HG03175 (cell line): ENCODE data around the gene PPP2R5C.
"Not testable (repeated sequence)": the region's sequence is repeated elsewhere in the genome, so short reads cannot be mapped to it uniquely, and the experiment has no call there.

Experiments used
- ATAC-seq: cut with Tn5 transposase; IDR thresholded peaks from one replicate; pipeline ENCODE4 v1.9.1; 2021; ENCODE audit warnings: mild to moderate bottlenecking, moderate library complexity; ENCODE audit not compliant: unreplicated experiment

PPP2R5C gene

GRCh38 chr14:101961746-101962502 lies 200.4 kb downstream of the PPP2R5C start:
- ATAC-seq = no peak

DNA sequence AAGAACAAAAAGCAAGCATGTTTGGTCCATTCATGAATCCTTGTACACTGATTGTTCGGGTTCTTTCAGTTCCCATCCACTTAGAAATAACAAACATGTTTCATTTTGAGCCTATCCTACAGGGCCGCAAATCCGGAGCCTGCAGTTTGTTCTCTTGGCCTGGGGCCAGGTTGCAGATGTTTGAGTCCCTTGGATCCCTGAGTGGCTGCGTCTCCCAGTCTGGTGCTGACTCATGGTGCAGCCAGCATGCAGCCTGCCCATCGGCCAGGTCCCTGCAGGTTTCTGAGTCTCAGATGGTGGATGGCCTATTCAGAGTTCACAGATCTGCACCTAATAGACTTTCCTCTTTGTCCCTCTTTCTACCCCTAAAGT lies 201.0 kb downstream of the PPP2R5C start:
- ATAC-seq = no peak

DNA sequence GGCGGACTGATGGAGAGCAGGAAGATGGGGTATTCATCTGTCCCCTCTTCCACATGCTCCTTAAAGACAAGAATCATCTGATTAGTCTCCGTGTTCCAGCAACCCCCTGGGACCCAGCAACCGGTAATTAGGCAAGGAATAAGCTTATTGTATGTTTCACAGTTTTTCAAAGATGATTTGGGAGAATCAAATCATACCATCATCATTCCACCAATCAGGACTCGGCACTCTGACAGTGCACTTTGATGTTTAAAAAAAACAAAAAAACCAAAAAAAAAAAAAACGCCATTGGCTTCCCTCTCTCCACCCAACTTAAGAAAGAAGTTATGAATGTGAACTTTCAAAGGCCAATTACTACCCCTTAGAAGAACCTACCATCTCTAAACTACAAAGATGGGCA lies 201.5 kb downstream of the PPP2R5C start:
- no peak for ATAC-seq

- peak; percentile 1 for ATAC-seq
Measured at GRCh38 chr14:101963656-101964296, 202.3 kb downstream of the PPP2R5C start.

GRCh38 chr14:101964297-101965180 lies 203.0 kb downstream of the PPP2R5C start, which contains the start of gene DYNC1H1:
DYNC1H1 (plus strand) TSS chr14:101964573; CDS start chr14:101964692, 119 bp downstream.
- peak; percentile 81 for ATAC-seq

GRCh38 chr14:101965181-101965544 lies 203.7 kb downstream of the PPP2R5C start:
- ATAC-seq = peak; percentile 46

DNA sequence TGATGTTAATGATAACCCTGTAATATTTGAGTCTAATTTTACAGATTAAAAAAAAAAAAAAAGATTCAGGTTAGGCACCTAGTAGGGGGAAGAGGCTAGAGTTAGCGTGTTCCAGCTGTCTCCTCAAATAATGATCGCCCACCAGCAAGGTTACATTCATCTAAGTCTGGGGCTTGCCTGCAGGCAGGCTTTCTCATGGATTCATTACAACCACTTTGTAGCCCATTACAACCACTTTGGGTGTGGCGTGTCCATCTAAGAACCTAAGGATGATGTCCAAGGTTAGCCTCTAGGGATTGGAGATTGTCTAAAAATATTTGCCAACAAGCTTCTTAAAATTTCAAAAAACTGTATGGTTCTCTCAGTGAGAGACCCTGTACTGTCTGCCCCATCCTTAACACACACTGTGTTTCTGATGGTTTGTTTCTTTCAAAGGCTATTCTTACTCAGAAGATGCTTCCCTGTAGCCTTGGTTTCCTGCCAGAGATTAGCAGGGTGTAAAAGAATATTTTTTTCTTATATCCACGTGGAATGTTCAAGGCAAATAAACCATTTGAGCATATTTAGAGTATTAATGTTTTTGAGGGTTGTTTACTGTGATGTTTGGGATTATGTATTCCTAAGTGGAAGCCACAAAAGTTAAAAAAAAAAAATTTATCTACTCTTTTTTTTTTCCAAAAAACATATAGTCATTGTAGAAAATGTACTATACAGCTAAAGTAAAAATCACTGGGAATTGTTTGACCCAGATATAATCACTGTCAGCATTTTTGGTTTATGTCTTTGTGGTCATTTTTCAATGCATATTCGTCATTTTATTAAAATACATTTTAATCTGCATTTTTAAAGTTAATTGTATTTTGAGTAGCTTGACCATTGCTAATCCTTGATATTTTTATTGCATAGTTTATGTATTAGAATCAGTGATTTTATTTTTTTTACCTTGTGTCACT lies 204.5 kb downstream of the PPP2R5C start:
- no peak for ATAC-seq

GRCh38 chr14:101966742-101967141 lies 205.2 kb downstream of the PPP2R5C start:
- no peak for ATAC-seq

DNA sequence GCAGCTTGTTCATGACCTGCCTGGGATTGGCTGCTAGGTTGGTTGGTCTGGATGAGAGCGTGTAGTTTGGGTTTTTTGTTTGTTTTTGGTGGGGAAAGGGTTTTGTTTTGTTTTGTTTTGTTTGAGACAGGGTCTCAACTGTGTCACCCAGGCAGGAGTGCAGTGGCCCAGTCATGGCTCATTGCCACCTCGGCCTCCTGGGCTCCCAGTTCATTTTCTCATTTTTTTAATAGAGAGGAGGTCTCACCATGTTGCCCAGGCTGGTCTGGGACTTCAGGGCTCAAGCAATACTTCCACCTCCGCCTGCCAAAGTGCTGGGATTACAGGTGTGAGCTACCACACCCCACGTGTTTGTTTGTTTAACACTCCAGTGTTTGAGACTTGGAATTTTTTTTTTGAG lies 206.7 kb downstream of the PPP2R5C start:
- no peak for ATAC-seq

DNA sequence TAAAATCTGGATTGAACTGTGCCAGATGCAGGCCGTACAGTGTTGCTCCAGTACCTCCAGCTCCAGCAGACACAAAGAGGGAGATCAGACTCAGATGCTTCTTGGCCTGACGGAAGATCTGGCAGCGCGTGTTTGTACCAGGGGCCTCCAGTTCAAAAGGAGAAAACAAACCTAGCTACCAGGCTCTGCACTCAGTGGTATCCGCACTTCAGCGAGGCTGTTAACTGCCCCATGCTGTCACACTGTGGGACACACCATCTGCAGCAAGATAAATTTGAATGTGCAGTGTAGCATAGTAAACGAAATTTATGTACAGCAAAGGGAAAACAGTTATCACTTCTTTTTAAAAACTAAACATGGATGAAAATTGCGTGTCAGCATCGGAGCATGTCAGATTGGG lies 208.0 kb downstream of the PPP2R5C start:
- ATAC-seq = no peak

GRCh38 chr14:101970830-101971400 lies 209.4 kb downstream of the PPP2R5C start:
- no peak for ATAC-seq

DNA sequence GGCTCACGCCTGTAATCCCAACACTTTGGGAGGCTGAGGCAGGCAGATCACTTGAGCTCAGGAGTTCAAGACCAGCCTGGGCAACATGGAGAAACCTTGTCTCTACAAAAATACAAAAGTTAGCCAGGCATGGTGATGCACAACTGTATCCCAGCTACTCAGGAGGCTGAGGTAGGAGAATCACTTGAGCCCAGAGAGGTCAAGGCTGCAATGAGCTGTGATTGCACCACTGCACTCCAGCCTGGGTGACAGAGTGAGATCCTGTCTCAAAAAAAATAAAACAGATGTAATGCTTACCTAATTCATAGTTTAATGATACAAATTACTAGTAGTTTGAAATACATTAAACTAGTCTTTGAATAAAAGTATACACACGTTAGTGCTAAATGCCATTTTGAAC lies 209.9 kb downstream of the PPP2R5C start:
- not testable (repeated sequence) for ATAC-seq

- no peak for ATAC-seq
Measured at GRCh38 chr14:101972126-101972866, 210.8 kb downstream of the PPP2R5C start.

GRCh38 chr14:101973356-101973755 lies 211.8 kb downstream of the PPP2R5C start:
- ATAC-seq = no peak

DNA sequence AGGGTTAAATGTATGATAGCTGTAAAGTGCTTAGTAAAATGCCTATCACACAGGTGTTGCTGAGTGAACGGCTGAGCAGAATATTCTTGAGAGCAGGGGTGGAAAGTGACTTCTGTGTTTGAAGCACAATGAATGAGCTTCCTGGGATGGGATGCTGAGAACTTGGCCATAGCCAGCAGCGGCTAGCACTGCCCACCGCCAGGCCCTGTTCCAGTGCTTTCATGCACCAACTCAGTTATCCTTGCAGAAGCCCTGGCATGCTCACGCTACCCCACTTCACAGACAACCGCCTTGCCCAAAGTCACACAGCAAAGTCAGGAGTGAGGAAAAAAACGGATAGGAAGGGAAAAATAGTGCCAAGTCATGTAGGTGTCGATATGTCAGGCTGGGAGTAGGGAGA lies 213.7 kb downstream of the PPP2R5C start:
- no peak for ATAC-seq
